ENCODE results near the gene OSBPL8. TPM values are rescaled to one million over a fixed set of nuclear protein-coding genes. Genes with fewer than 3 reads are reported as not detected.

The OSBPL8 gene
- total RNA-seq, 4 donors from 2014 or later = 75.9 to 167 (median 108) TPM

DNA sequence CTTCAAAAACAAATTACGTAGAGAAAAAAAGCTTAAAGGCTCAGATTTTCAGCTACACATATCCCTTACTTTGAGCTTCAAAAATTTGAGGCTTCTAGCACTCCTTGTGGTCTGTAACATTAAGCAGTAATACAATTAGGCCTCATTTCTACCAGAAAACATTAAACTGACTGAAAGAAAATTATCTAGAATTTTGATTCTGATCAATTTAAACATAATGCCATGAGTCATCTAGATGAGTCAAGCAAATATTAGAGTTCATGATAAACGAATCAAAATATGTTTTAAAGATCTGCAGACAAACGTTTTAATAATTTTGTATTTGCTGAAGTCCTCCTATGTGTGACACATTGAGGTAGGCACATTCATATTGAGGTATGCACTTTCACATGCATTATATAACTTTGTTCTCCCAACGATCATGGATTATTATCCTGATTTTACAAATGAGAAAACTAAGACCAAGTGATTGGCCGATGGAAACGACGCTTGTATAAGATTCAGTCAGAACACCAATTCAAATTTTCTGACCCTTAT, 4.3 kb downstream of the OSBPL8 start:
- TF ChIP-seq, protein P1, sequence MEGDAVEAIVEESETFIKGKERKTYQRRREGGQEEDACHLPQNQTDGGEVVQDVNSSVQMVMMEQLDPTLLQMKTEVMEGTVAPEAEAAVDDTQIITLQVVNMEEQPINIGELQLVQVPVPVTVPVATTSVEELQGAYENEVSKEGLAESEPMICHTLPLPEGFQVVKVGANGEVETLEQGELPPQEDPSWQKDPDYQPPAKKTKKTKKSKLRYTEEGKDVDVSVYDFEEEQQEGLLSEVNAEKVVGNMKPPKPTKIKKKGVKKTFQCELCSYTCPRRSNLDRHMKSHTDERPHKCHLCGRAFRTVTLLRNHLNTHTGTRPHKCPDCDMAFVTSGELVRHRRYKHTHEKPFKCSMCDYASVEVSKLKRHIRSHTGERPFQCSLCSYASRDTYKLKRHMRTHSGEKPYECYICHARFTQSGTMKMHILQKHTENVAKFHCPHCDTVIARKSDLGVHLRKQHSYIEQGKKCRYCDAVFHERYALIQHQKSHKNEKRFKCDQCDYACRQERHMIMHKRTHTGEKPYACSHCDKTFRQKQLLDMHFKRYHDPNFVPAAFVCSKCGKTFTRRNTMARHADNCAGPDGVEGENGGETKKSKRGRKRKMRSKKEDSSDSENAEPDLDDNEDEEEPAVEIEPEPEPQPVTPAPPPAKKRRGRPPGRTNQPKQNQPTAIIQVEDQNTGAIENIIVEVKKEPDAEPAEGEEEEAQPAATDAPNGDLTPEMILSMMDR (IDR thresholded peaks at IDR 0.05) = no peak
- TF ChIP-seq POLR2A (IDR thresholded peaks at IDR 0.05) = no peak
- 71 to 76% methylated on average over 7 of the region's 7 CpGs for WGBS, 2 donors
- DNase-seq (ENCODE audit: low spot score in 2 of 2) = no peak
- intact Hi-C loops (cut with DNase I; ENCODE audit: low total_unique reads) = no loop called here
- no peak overlapping the region for H3K4me3 ChIP-seq (ENCODE audit: low read depth, poor library complexity, severe bottlenecking)

DNA sequence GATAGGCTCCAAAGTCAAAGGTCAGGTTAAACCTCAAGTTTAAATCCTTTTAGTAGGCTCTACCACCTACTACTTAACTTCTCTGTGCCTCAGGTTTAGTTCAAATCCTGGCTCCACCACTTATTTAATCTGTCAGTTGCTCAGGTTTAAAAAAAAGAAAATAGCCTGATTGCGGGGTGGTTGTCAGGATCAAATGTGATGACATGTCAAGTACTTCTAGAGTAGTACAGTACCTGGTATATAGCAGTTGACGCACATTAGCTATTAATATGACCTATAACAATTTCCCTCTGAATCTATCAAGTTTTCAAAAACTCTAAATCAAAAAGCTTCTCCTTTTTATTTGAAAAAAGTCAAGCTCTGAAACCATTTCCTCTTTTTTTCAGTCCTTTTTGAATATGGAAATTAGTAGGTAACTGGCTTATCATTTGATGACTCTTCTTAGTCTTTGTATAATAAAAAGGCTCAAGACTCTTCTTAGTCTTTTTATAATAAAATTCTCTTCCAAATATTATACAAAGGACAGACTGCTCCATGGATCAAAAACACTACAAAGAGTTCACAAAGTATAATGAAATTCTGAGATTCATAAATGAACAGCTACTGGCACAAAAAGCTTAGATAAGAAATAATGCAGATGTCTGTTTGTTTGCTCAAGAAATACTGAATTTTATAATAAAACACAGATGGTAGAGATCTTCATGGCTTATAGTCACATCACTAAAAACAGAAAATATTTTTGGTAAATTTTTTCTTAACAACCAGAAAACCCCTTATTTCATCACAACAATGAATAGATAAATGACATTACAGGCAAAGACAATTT, 5.0 kb downstream of the OSBPL8 start:
- intact Hi-C loops (cut with DNase I; ENCODE audit: low total_unique reads) = no loop called here
- no peak for TF ChIP-seq POLR2A (IDR thresholded peaks at IDR 0.05)
- TF ChIP-seq, protein P1 (IDR thresholded peaks at IDR 0.05) = no peak
- 93 to 94% methylated on average over 2 of the region's 2 CpGs for WGBS, 2 donors
- no peak overlapping the region for H3K4me3 ChIP-seq (ENCODE audit: low read depth, poor library complexity, severe bottlenecking)
- no peak for DNase-seq (ENCODE audit: low spot score in 2 of 2)

DNA sequence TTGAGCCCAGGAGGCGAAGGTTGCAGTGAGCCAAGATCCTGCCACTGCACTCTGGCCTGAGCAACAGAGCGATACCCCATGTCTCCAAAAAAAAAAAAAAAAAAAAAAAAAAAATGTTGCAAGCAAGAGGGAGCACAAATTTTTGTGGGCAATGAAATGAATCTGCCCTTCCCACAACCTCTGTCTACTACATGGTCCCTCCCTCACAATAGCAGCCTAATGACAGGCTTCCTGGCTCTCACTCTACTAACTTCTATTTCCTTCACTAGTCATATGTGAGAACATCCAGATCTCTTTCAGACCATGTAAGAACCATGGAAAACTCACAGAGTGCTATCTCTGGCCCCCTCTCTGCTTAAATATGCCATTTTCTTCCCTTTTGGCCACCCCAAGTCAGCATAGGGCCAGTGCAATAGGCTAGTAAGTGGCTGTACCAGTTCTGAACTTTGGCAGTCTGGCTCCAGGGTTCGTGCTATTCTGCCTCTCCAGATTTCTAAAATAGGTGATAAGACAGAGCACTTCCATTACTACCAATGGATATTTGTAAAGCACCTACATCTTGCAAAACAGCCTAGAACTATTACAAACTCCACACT, 7.1 kb downstream of the OSBPL8 start:
- H3K4me3 ChIP-seq (ENCODE audit: low read depth, poor library complexity, severe bottlenecking) = no peak overlapping the region
- 89 to 91% methylated on average over 3 of the region's 3 CpGs for WGBS, 2 donors
- DNase-seq (ENCODE audit: low spot score in 2 of 2) = no peak
- TF ChIP-seq, protein P1 (IDR thresholded peaks at IDR 0.05) = no peak
- TF ChIP-seq POLR2A (IDR thresholded peaks at IDR 0.05) = no peak
- intact Hi-C loops (cut with DNase I; ENCODE audit: low total_unique reads) = no loop called here

DNA sequence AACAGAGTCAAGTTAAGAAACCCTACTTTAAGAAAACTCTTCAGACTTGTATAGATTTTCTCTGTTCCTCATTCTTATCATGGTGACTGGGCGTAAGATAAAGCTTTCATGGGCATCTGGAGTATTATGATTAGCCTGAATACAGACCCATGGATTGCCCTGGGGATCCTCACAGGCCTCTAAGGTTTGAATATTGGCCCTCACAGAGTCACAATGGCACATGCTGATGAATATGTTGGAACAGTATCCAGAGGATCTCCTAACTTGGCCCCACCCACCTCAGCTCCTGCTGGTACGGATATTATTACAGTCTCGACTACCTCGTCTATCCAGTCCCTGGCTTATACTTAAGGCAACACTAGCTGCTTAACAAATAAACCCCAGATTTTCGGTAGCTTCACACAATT, 8.1 kb downstream of the OSBPL8 start:
- no peak for TF ChIP-seq POLR2A (IDR thresholded peaks at IDR 0.05)
- TF ChIP-seq, protein P1 (IDR thresholded peaks at IDR 0.05) = no peak
- no peak for DNase-seq (ENCODE audit: low spot score in 2 of 2)
- intact Hi-C loops (cut with DNase I; ENCODE audit: low total_unique reads) = no loop called here
- 70 to 75% methylated on average over 5 of the region's 5 CpGs for WGBS, 2 donors
- no peak overlapping the region for H3K4me3 ChIP-seq (ENCODE audit: low read depth, poor library complexity, severe bottlenecking)

DNA sequence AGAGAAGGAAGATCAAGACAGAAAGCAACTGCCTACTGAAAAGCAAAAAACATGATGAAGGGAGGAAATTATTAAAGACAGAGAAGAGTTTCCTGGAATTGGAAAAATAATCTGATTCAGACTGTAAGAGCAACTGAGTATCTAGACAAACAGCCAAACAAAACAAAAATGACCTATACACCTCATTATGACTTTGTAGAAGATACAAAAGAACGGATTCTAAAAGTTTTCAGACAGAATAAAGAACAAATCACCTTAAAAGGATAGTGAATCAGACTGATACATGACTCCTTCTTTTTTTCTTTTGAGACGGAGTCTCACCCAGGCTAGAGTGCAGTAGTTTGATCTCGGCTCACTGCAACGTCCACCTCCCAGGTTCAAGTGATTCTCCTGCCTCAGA, 10.4 kb downstream of the OSBPL8 start:
- 78 to 93% methylated on average over 4 of the region's 4 CpGs for WGBS, 2 donors
- intact Hi-C loops (cut with DNase I; ENCODE audit: low total_unique reads) = no loop called here
- no peak for TF ChIP-seq POLR2A (IDR thresholded peaks at IDR 0.05)
- TF ChIP-seq, protein P1 (IDR thresholded peaks at IDR 0.05) = no peak
- no peak for DNase-seq (ENCODE audit: low spot score in 2 of 2)
- H3K4me3 ChIP-seq (ENCODE audit: low read depth, poor library complexity, severe bottlenecking) = no peak overlapping the region

Measured in lower leg skin (tissue), 4 donors.